Glutamatergic neuron (in vitro differentiated cells): ENCODE measurements around the gene APLP2. TPM values are rescaled to one million over a fixed set of nuclear protein-coding genes. Genes with fewer than 3 reads are reported as not detected.
"Not testable (repeated sequence)": the region's sequence is repeated elsewhere in the genome, so short reads cannot be mapped to it uniquely, and the experiment has no call there.

Source experiments
- DNase-seq: peaks from one replicate; pipeline ENCODE4 v3.0.0; 2022
- H3K27ac Mint-ChIP-seq: one replicate; pipeline ENCODE4 v1.8.0; 2020; ENCODE audit warnings: mild to moderate bottlenecking, mixed read lengths, inconsistent platforms; ENCODE audit not compliant: unreplicated experiment
- H3K27me3 Mint-ChIP-seq: one replicate; pipeline ENCODE4 v1.8.0; 2020; ENCODE audit warnings: mild to moderate bottlenecking, moderate library complexity, mixed read lengths, inconsistent platforms; ENCODE audit not compliant: unreplicated experiment
- H3K36me3 Mint-ChIP-seq: one replicate; pipeline ENCODE4 v1.8.0; 2020; ENCODE audit warnings: mild to moderate bottlenecking, mixed read lengths, inconsistent platforms; ENCODE audit not compliant: unreplicated experiment
- H3K4me1 Mint-ChIP-seq: one replicate; pipeline ENCODE4 v1.8.0; 2020; ENCODE audit warnings: mild to moderate bottlenecking, low read depth, mixed read lengths, inconsistent platforms; ENCODE audit not compliant: unreplicated experiment
- H3K4me3 Mint-ChIP-seq: one replicate; pipeline ENCODE4 v1.8.0; 2020; ENCODE audit warnings: mild to moderate bottlenecking, mixed read lengths, inconsistent platforms; ENCODE audit not compliant: unreplicated experiment
- H3K9me3 Mint-ChIP-seq: one replicate; pipeline ENCODE4 v1.8.0; 2020; ENCODE audit warnings: mild to moderate bottlenecking, moderate library complexity, mixed read lengths, inconsistent platforms; ENCODE audit not compliant: unreplicated experiment
- CTCF ChIP-seq: fragments of 200-600 bp; sonication (generic); IDR thresholded peaks from one replicate; pipeline ENCODE4 v1.5.0; 2021; ENCODE audit not compliant: partially characterized antibody, unreplicated experiment
- total RNA-seq: library from RNA; stranded (reverse); fragmentation: NEBNext Ultra II Directional; extraction: Animal tissue kit (Norgen Biotek cat#: 25700); gene quantifications from one replicate; pipeline ENCODE4 v1.2.1, GENCODE V29; 2021; ENCODE audit not compliant: unreplicated experiment

Gene APLP2
- total RNA-seq, 1 donor from 2014 or later, result 183 TPM

- TF ChIP-seq CTCF, result no peak
- Mint-ChIP-seq H3K4me1 (peaks cover 7% of the 10 kb centered on the region), H3K27ac (no peak overlapping the region), H3K9me3 (peaks cover 5% of the 10 kb centered on the region), H3K4me3 (no peak overlapping the region), H3K36me3 (peaks cover 7% of the 10 kb centered on the region), H3K27me3 (peaks cover 8% of the 10 kb centered on the region)
- no peak for DNase-seq
Observed at GRCh38 chr11:130167146-130167545, 97.5 kb downstream of the APLP2 start.

- TF ChIP-seq CTCF, result no peak
- Mint-ChIP-seq H3K27ac (no peak overlapping the region), H3K9me3 (peaks cover 5% of the 10 kb centered on the region), H3K4me3 (no peak overlapping the region), H3K27me3 (peaks cover 8% of the 10 kb centered on the region), H3K36me3 (peaks cover 7% of the 10 kb centered on the region), H3K4me1 (peaks cover 5% of the 10 kb centered on the region)
- no peak for DNase-seq
Observed at GRCh38 chr11:130168105-130168504, 98.4 kb downstream of the APLP2 start.

- no peak for DNase-seq
- Mint-ChIP-seq H3K4me3 (no peak overlapping the region), H3K4me1 (peaks cover 5% of the 10 kb centered on the region), H3K27me3 (peaks cover 11% of the 10 kb centered on the region), H3K27ac (no peak overlapping the region), H3K36me3 (peaks cover 14% of the 10 kb centered on the region), H3K9me3 (peaks cover 12% of the 10 kb centered on the region)
- no peak for TF ChIP-seq CTCF
Observed at GRCh38 chr11:130170345-130170744, 100.7 kb downstream of the APLP2 start.

GRCh38 chr11:130171534-130171933, 101.8 kb downstream of the APLP2 start:
- H3K4me1 Mint-ChIP-seq, result peaks cover under 1% of the 10 kb centered on the region
- no peak for DNase-seq
- H3K27ac Mint-ChIP-seq, result no peak overlapping the region
- H3K9me3 Mint-ChIP-seq, result peaks cover 14% of the 10 kb centered on the region
- TF ChIP-seq CTCF, result no peak
- H3K36me3 Mint-ChIP-seq, result peaks cover 14% of the 10 kb centered on the region
- no peak overlapping the region for H3K4me3 Mint-ChIP-seq
- peaks cover 9% of the 10 kb centered on the region for H3K27me3 Mint-ChIP-seq

GRCh38 chr11:130172001-130172400, 102.3 kb downstream of the APLP2 start:
- not testable (repeated sequence) for H3K27me3 Mint-ChIP-seq, H3K4me1 Mint-ChIP-seq, H3K27ac Mint-ChIP-seq, H3K4me3 Mint-ChIP-seq, DNase-seq
- Mint-ChIP-seq H3K9me3 (peaks cover 14% of the 10 kb centered on the region), H3K36me3 (peaks cover 14% of the 10 kb centered on the region)

GRCh38 chr11:130174642-130175041, 104.9 kb downstream of the APLP2 start:
- peaks cover 6% of the 10 kb centered on the region for H3K4me1 Mint-ChIP-seq
- H3K36me3 Mint-ChIP-seq, result peaks cover 12% of the 10 kb centered on the region
- peaks cover 13% of the 10 kb centered on the region for H3K9me3 Mint-ChIP-seq
- H3K27ac Mint-ChIP-seq, result no peak overlapping the region
- no peak overlapping the region for H3K4me3 Mint-ChIP-seq
- peaks cover 6% of the 10 kb centered on the region for H3K27me3 Mint-ChIP-seq
- TF ChIP-seq CTCF, result no peak
- no peak for DNase-seq
